ENCODE results near the gene C12orf57.
A peak's percentile ranks its signal among the peaks of the same experiment; 100 is the strongest.

GRCh38 chr12:6950401-6950801 is 6.6 kb downstream of the C12orf57 start:
- TF ChIP-seq CTCF (optimal IDR thresholded peaks at IDR 0.05 in 1 of 3, IDR thresholded peaks at IDR 0.05 in 1 of 3, conservative IDR thresholded peaks at IDR 0.05 in 1 of 3; ENCODE audit: extremely low read depth in 1 of 3, insufficient read depth in 2 of 3, low read length in 3 of 3) (peak in 1 of 3 experiments; percentile 22), EZH2 (IDR thresholded peaks at IDR 0.05; ENCODE audit: low read length) (no peak)
